Muscle layer of duodenum (tissue), 2 donors: Measurements from ENCODE around the gene DIP2A.
A peak's percentile ranks its signal among the peaks of the same experiment; 100 is the strongest.

Experiments
- H3K27ac ChIP-seq: one replicate; pipeline ENCODE4 v1.7.0; 2013; ENCODE audit warnings: mild to moderate bottlenecking, low read length
- H3K27me3 ChIP-seq: one replicate; pipeline ENCODE4 v1.7.0; 2013; ENCODE audit warnings: low read depth, mild to moderate bottlenecking, control low read depth, low read length
- H3K36me3 ChIP-seq, 2 donors: one replicate each; pipeline ENCODE4 v1.7.0; 2013; ENCODE audit warnings: low read length in 2 of 2, control low read depth in 1 of 2, mild to moderate bottlenecking in 1 of 2; ENCODE audit not compliant: insufficient read depth in 2 of 2, control insufficient read depth in 1 of 2
- H3K4me1 ChIP-seq, 2 donors: one replicate each; pipeline ENCODE4 v1.7.0; 2013; ENCODE audit warnings: low read length in 2 of 2, mild to moderate bottlenecking in 2 of 2, control low read depth in 1 of 2, moderate library complexity in 1 of 2; ENCODE audit not compliant: insufficient read depth in 2 of 2, control insufficient read depth in 1 of 2
- H3K4me3 ChIP-seq, 2 donors: one replicate each; pipeline ENCODE4 v1.7.0; 2013; ENCODE audit warnings: low read length in 2 of 2, low read depth in 1 of 2, mild to moderate bottlenecking in 1 of 2
- H3K9me3 ChIP-seq, 2 donors: one replicate each; pipeline ENCODE4 v1.7.0; 2013; ENCODE audit warnings: low read length in 2 of 2, control low read depth in 1 of 2, mild to moderate bottlenecking in 1 of 2; ENCODE audit not compliant: control insufficient read depth in 1 of 2
- donor health status: healthy.

The DIP2A gene

DNA sequence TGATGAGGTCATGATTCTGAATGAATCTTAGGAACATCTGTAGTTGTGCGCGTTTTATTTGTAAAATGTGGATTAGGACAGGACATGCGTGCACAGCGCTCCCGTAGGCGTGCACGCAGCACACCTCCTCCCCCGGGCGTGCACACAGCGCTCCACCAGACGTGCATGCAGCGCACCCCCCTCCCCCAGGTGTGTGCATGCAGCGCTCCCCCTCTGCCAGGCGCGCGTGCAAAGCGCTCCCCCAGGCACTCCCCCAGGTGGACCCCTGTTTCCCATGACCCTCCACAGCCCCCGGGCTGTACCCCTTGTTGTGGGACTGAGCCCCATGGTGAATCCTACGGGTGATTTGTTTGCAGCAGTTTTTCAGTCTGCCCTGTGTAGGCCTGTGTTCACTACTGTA is 84.6 kb downstream of the DIP2A start:
- Histone ChIP-seq H3K27ac (no peak overlapping the region), H3K4me1 (no peaks in the 10 kb centered on the region), H3K27me3 (no peaks in the 10 kb centered on the region), H3K4me3 (no peak overlapping the region), H3K36me3 (peaks cover 44 to 83% of the 10 kb centered on the region in 2 donors), H3K9me3 (no peaks in the 10 kb centered on the region)

DNA sequence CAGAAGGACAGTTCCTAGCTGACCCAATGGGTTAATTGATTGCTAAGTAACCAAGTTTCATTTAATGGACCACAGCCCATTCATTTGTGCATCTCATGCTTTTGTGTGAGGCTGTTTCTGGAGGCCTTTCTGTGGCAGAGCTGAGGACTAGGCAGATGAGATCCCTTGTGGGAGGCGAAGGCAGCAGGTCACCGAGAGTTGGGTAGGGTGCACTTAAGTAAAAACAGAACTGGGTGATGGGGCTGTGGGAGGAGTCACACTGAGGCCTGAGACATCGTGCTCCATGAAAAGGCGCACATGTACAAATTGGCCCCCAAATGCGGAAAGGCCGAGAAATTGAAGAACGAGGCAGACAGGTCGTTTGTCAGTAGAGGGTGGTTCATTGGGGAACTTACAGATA is 85.3 kb downstream of the DIP2A start:
- no peak overlapping the region for H3K4me3 ChIP-seq
- H3K4me1 ChIP-seq: no peaks in the 10 kb centered on the region
- no peak overlapping the region for H3K27ac ChIP-seq
- H3K27me3 ChIP-seq: no peaks in the 10 kb centered on the region
- no peaks in the 10 kb centered on the region for H3K9me3 ChIP-seq
- peaks cover 44 to 84% of the 10 kb centered on the region in 2 donors for H3K36me3 ChIP-seq

DNA sequence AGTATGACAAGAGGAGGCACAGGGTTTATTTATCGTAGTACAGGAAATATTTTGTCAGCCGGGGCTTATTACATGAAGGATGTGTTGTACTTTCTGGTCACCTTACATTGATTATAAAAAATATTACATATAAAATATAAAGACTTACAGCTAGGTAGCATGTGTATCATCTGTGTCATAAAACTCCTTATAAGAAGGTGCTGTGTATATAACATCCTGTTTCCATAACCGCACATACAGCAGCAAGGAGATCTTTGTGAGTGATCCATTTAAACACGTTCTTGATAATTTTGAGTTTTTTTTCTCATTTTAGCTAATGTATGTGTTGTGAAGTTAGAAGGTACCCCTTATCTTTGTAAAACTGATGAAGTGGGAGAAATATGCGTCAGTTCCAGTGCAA is 86.1 kb downstream of the DIP2A start:
- Histone ChIP-seq H3K4me1 (no peaks in the 10 kb centered on the region), H3K27ac (no peak overlapping the region), H3K4me3 (no peak overlapping the region), H3K9me3 (no peaks in the 10 kb centered on the region), H3K27me3 (no peaks in the 10 kb centered on the region), H3K36me3 (peaks cover 43 to 80% of the 10 kb centered on the region in 2 donors)

- Histone ChIP-seq H3K4me3 (no peak overlapping the region), H3K27me3 (no peaks in the 10 kb centered on the region), H3K27ac (no peak overlapping the region), H3K36me3 (peaks cover 38 to 78% of the 10 kb centered on the region in 2 donors), H3K4me1 (no peaks in the 10 kb centered on the region), H3K9me3 (no peaks in the 10 kb centered on the region)
Observed at GRCh38 chr21:46545363-46545762, 86.7 kb downstream of the DIP2A start.

DNA sequence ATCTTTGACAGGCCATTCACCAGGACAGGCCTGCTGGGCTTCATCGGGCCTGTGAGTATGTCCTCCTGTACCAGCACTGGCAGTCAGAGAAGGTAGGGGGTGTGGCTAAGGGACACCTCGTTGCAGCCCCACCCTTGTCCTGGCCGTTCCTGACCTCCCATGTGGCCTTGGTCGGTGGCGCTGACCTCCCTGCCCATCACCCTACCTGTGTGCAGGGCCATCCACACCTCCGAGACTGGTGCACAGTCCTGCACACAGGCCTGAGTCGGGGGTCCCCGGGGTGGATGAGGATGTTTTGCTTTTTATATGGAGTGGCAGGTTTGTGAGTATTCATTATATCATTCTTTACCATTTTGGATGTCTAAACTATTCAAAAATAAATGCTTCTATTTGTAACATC is 87.2 kb downstream of the DIP2A start:
- no peaks in the 10 kb centered on the region for H3K9me3 ChIP-seq
- H3K27me3 ChIP-seq: no peaks in the 10 kb centered on the region
- H3K27ac ChIP-seq: no peak overlapping the region
- H3K36me3 ChIP-seq: peaks cover 40 to 81% of the 10 kb centered on the region in 2 donors
- no peak overlapping the region for H3K4me3 ChIP-seq
- no peaks in the 10 kb centered on the region for H3K4me1 ChIP-seq

DNA sequence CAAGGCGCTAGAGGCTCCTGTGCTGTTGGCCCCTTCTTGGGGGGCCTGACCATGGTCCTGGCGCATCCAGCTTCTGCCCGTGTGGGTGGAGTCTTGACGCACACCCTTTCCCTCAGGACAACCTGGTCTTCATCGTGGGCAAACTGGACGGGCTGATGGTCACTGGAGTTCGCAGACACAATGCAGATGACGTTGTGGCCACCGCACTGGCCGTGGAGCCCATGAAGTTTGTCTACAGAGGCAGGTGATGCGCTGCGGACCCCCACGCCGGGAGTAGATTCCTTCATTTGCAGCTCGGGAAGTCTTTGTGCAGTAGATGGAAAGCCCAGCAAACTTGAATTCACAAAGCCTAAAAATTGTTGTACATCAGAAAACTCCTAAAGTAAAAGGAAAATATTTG is 88.1 kb downstream of the DIP2A start:
- Histone ChIP-seq H3K36me3 (peaks cover 37 to 82% of the 10 kb centered on the region in 2 donors), H3K27ac (no peak overlapping the region), H3K9me3 (no peaks in the 10 kb centered on the region), H3K4me1 (no peaks in the 10 kb centered on the region), H3K27me3 (no peaks in the 10 kb centered on the region), H3K4me3 (no peak overlapping the region)

- Histone ChIP-seq H3K4me3 (no peak overlapping the region), H3K27ac (no peak overlapping the region), H3K4me1 (no peaks in the 10 kb centered on the region), H3K9me3 (no peaks in the 10 kb centered on the region), H3K27me3 (no peaks in the 10 kb centered on the region), H3K36me3 (peaks cover 28 to 82% of the 10 kb centered on the region in 2 donors)
Observed at GRCh38 chr21:46549650-46550049, 91.0 kb downstream of the DIP2A start.

- peaks cover 23 to 84% of the 10 kb centered on the region in 2 donors for H3K36me3 ChIP-seq
Observed at GRCh38 chr21:46550116-46550941, 91.6 kb downstream of the DIP2A start.

DNA sequence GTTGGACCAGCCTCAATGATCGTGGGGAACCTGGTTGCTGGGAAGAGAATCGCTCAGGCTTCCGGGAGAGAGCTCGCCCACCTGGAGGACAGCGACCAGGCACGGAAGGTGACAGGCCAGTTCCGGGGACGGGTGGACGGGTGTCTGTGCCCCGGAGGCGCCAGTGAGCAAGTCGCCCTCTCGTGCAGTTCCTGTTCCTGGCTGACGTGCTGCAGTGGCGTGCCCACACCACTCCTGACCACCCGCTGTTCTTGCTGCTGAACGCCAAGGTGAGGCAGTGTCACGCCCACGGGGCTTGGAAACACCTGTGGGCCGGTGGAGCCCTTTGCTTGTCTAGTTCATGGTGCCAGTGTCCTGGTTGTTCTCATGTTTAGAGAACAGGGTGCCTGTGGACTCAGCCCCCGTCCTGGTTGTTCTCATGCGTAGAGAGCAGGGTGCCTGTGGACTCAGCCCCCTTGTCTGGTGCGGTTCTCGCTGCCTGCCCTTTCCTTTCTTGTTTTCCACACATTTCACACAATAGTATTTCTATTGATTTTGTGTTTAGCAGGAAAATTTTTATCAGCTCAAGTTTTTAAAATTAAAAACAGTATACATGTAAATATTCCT is 93.0 kb downstream of the DIP2A start:
- Histone ChIP-seq H3K4me1 (no peaks in the 10 kb centered on the region), H3K36me3 (peaks cover 21 to 79% of the 10 kb centered on the region in 2 donors), H3K27ac (peak overlapping the region; percentile 11), H3K9me3 (no peaks in the 10 kb centered on the region), H3K4me3 (no peak overlapping the region), H3K27me3 (no peaks in the 10 kb centered on the region)

More at GRCh38 chr21:46550116-46550941, 91.6 kb downstream of the DIP2A start:
- Histone ChIP-seq H3K4me3 (no peak overlapping the region), H3K4me1 (no peaks in the 10 kb centered on the region), H3K27ac (no peak overlapping the region), H3K9me3 (no peaks in the 10 kb centered on the region), H3K27me3 (no peaks in the 10 kb centered on the region)

- Histone ChIP-seq H3K4me1 (no peaks in the 10 kb centered on the region), H3K4me3 (no peak overlapping the region), H3K36me3 (peaks cover 21 to 79% of the 10 kb centered on the region in 2 donors), H3K27ac (no peak overlapping the region), H3K27me3 (no peaks in the 10 kb centered on the region), H3K9me3 (no peaks in the 10 kb centered on the region)
Observed at GRCh38 chr21:46552274-46552673, 93.6 kb downstream of the DIP2A start.

- Histone ChIP-seq H3K9me3 (no peaks in the 10 kb centered on the region), H3K36me3 (peaks cover 23 to 82% of the 10 kb centered on the region in 2 donors), H3K4me1 (no peaks in the 10 kb centered on the region), H3K27ac (no peak overlapping the region), H3K4me3 (no peak overlapping the region), H3K27me3 (no peaks in the 10 kb centered on the region)
Observed at GRCh38 chr21:46552865-46553379, 94.2 kb downstream of the DIP2A start.
